Caco-2 (cell line): Measurements from ENCODE around the gene ZCCHC2. TPM values are rescaled to one million over a fixed set of nuclear protein-coding genes. Genes with fewer than 3 reads are reported as not detected.

Experiments used
- BruUV-seq: library from RNA; stranded (reverse); fragments of 400-500 nt; replicated peaks from 2 replicates; lab custom pipeline; 2021; lab: Mats Ljungman, UMichigan
- CTCF ChIA-PET: fragments of 300-600 bp; sonication (Branson Sonifier 250); formaldehyde crosslinking; loops from one replicate; lab custom pipeline; 2022; ENCODE audit warnings: antibody characterized with exemption; lab: Charles Lee
- POLR2A ChIA-PET: fragments of 300-600 bp; sonication (Branson Sonifier 250); formaldehyde crosslinking; loops from one replicate; lab custom pipeline; 2022; ENCODE audit warnings: antibody characterized with exemption; lab: Charles Lee
- DNase-seq, 2 experiments: peaks; one replicate each; pipeline versions ENCODE4 v3.0.0 to v3.0.0-alpha.2; 2020 to 2022
- H3K27me3 ChIP-seq: replicated peaks from 2 replicates; pipeline ENCODE4 v1.6.0; 2011; ENCODE audit warnings: low read length; ENCODE audit not compliant: control insufficient read depth, insufficient read depth
- H3K36me3 ChIP-seq: 2 replicates; pipeline ENCODE4 v1.5.1; 2011; ENCODE audit warnings: low read length; ENCODE audit not compliant: control insufficient read depth, insufficient read depth
- H3K4me1 ChIP-seq: fragments of 250-450 bp; sonication (Bioruptor Pico); 2 replicates; pipeline ENCODE4 v1.5.1; 2020; ENCODE audit warnings: mild to moderate bottlenecking
- H3K4me3 ChIP-seq: 2 replicates; pipeline ENCODE4 v1.5.1; 2011; ENCODE audit warnings: low read depth, mild to moderate bottlenecking, control low read depth, low read length
- H3K9me3 ChIP-seq: fragments of 250-450 bp; sonication (Bioruptor Pico); 2 replicates; pipeline ENCODE4 v1.5.1; 2020; ENCODE audit warnings: mild to moderate bottlenecking, moderate library complexity
- H3K27ac Mint-ChIP-seq: one replicate; pipeline ENCODE4 v1.8.0; 2022; ENCODE audit warnings: mixed read lengths; ENCODE audit not compliant: unreplicated experiment
- H3K27me3 Mint-ChIP-seq: one replicate; pipeline ENCODE4 v1.8.0; 2022; ENCODE audit warnings: mixed read lengths; ENCODE audit not compliant: insufficient read depth, unreplicated experiment
- H3K36me3 Mint-ChIP-seq: one replicate; pipeline ENCODE4 v1.8.0; 2022; ENCODE audit warnings: mild to moderate bottlenecking, mixed read lengths; ENCODE audit not compliant: insufficient read depth, unreplicated experiment
- H3K4me1 Mint-ChIP-seq: one replicate; pipeline ENCODE4 v1.8.0; 2022; ENCODE audit warnings: low read depth, mixed read lengths; ENCODE audit not compliant: unreplicated experiment
- H3K4me3 Mint-ChIP-seq: one replicate; pipeline ENCODE4 v1.8.0; 2022; ENCODE audit warnings: mild to moderate bottlenecking, moderate library complexity, mixed read lengths; ENCODE audit not compliant: unreplicated experiment
- H3K9me3 Mint-ChIP-seq: one replicate; pipeline ENCODE4 v1.8.0; 2022; ENCODE audit warnings: mixed read lengths; ENCODE audit not compliant: unreplicated experiment
- CTCF ChIP-seq, 2 experiments: fragments of 200-600 bp in 1 of 2; IDR thresholded peaks; 1 replicate in 1 of 2; 2 replicates in 1 of 2; pipeline versions ENCODE4 v1.5.1 to v1.8.0; 2011 to 2022; ENCODE audit warnings: antibody characterized with exemption in 1 of 2, control low read depth in 1 of 2, inconsistent platforms in 1 of 2, low read depth in 1 of 2, low read length in 1 of 2, mild to moderate bottlenecking in 1 of 2, moderate library complexity in 1 of 2; ENCODE audit not compliant: insufficient read depth in 1 of 2, severe bottlenecking in 1 of 2, unreplicated experiment in 1 of 2
- intact Hi-C: fragments of 100-400 bp; cut with micrococcal nuclease; formaldehyde crosslinking; loops from one replicate; pipeline ENCODE4 v1.10.0; 2022; ENCODE audit not compliant: unreplicated experiment
- total RNA-seq: library from RNA; stranded (reverse); gene quantifications from 2 replicates; pipeline ENCODE4 v1.2.3, GENCODE V29; 2022

The ZCCHC2 gene
- total RNA-seq, 1 experiment from 2014 or later: 6.9 TPM

GRCh38 chr18:62526098-62527025, 3.5 kb downstream of the ZCCHC2 start:
- no TSS peak for BruUV-seq
- Mint-ChIP-seq H3K4me3 (peak overlapping the region; percentile 76), H3K27ac (no peak overlapping the region), H3K27me3 (no peaks in the 10 kb centered on the region), H3K4me1 (no peaks in the 10 kb centered on the region), H3K9me3 (no peaks in the 10 kb centered on the region), H3K36me3 (no peaks in the 10 kb centered on the region)
- H3K4me3 ChIP-seq: peak overlapping the region; percentile 69
- H3K4me1 ChIP-seq: peaks cover 10% of the 10 kb centered on the region
- DNase-seq: peak; percentile 67 to 76
- TF ChIP-seq CTCF (IDR thresholded peaks at IDR 0.05; ENCODE audit: insufficient read depth in 1 of 2, low read depth in 1 of 2, low read length in 1 of 2, severe bottlenecking in 1 of 2, unreplicated experiment in 1 of 2): no peak
- intact Hi-C loops: loop anchor here (2.0 to 10.0 kb wide), 3 partner anchors 58 to 342 kb away; partner anchors contain the start of genes PIGN and RELCH
- no peaks in the 10 kb centered on the region for H3K36me3 ChIP-seq
- ChIA-PET POLR2A (interaction anchor here (0.7 kb wide), 1 partner anchor 338 kb away, joined by 8 read pairs; no protein-coding TSS in a partner anchor), CTCF (interaction anchor here (0.8 kb wide), 1 partner anchor 101 kb away, joined by 6 read pairs; no protein-coding TSS in a partner anchor)
- no peaks in the 10 kb centered on the region for H3K9me3 ChIP-seq
- H3K27me3 ChIP-seq: no peaks in the 10 kb centered on the region

- ChIA-PET POLR2A (no interaction called here), CTCF (no interaction called here)
- Histone ChIP-seq H3K36me3 (no peaks in the 10 kb centered on the region), H3K4me1 (peaks cover 10% of the 10 kb centered on the region), H3K9me3 (no peaks in the 10 kb centered on the region), H3K4me3 (no peak overlapping the region), H3K27me3 (no peaks in the 10 kb centered on the region)
- intact Hi-C loops: loop anchor here (10.0 kb wide), 1 partner anchor 345 kb away; the partner anchor contains the start of genes PIGN and RELCH
- Mint-ChIP-seq H3K4me3 (no peak overlapping the region), H3K9me3 (no peaks in the 10 kb centered on the region), H3K27ac (no peak overlapping the region), H3K4me1 (no peaks in the 10 kb centered on the region), H3K36me3 (no peaks in the 10 kb centered on the region), H3K27me3 (no peaks in the 10 kb centered on the region)
- TF ChIP-seq CTCF (IDR thresholded peaks at IDR 0.05; ENCODE audit: insufficient read depth in 1 of 2, low read depth in 1 of 2, low read length in 1 of 2, severe bottlenecking in 1 of 2, unreplicated experiment in 1 of 2): no peak
- no peak for DNase-seq
- BruUV-seq: no TSS peak
Measured at GRCh38 chr18:62529597-62529996, 6.8 kb downstream of the ZCCHC2 start.

GRCh38 chr18:62531078-62531477, 8.3 kb downstream of the ZCCHC2 start:
- no peak for DNase-seq
- intact Hi-C loops: no loop called here
- no peak overlapping the region for H3K4me3 ChIP-seq
- no peak for TF ChIP-seq CTCF (IDR thresholded peaks at IDR 0.05; ENCODE audit: insufficient read depth in 1 of 2, low read depth in 1 of 2, low read length in 1 of 2, severe bottlenecking in 1 of 2, unreplicated experiment in 1 of 2)
- H3K36me3 ChIP-seq: no peaks in the 10 kb centered on the region
- H3K9me3 ChIP-seq: no peaks in the 10 kb centered on the region
- Mint-ChIP-seq H3K4me1 (no peaks in the 10 kb centered on the region), H3K27ac (no peak overlapping the region), H3K36me3 (no peaks in the 10 kb centered on the region), H3K27me3 (no peaks in the 10 kb centered on the region), H3K4me3 (no peak overlapping the region), H3K9me3 (no peaks in the 10 kb centered on the region)
- CTCF ChIA-PET: no interaction called here
- POLR2A ChIA-PET: no interaction called here
- H3K4me1 ChIP-seq: peaks cover 5% of the 10 kb centered on the region; the same call in 1 of the 2 replicates
- no peaks in the 10 kb centered on the region for H3K27me3 ChIP-seq
- no TSS peak for BruUV-seq
